Gastroesophageal sphincter (tissue), 3 donors: ENCODE measurements around the gene IRF1.

Source experiments
- CTCF ChIP-seq, 4 experiments: fragments of 200-600 bp in 2 of 4; fragments of 450-650 bp in 2 of 4; sonication (generic) in 1 of 4; IDR thresholded peaks; one replicate each; pipeline ENCODE4 v1.5.1; 2017 to 2019; ENCODE audit warnings: antibody characterized with exemption in 4 of 4, mild to moderate bottlenecking in 2 of 4, moderate library complexity in 2 of 4
- POLR2A ChIP-seq, 2 donors: fragments of 450-650 bp; IDR thresholded peaks; one replicate each; pipeline ENCODE4 v1.6.1; 2017; ENCODE audit warnings: antibody characterized with exemption in 2 of 2, mild to moderate bottlenecking in 2 of 2, moderate library complexity in 1 of 2
- POLR2AphosphoS5 ChIP-seq: sonication (generic); formaldehyde crosslinking; IDR thresholded peaks from one replicate; pipeline ENCODE4 v1.6.1; 2017; ENCODE audit warnings: antibody characterized with exemption

GRCh38 chr5:132503244-132503643 is 12.7 kb upstream of the IRF1 start:
- TF ChIP-seq CTCF (IDR thresholded peaks at IDR 0.05) (no peak), POLR2AphosphoS5 (no peak), POLR2A (IDR thresholded peaks at IDR 0.05) (no peak)
